ENCODE results near the gene SNCB.

GRCh38 chr5:176612855-176613254, 17.5 kb downstream of the SNCB start:
- TF ChIP-seq YY1 (IDR thresholded peaks at IDR 0.05; ENCODE audit: low read depth): no peak
- no peak for TF ChIP-seq TAF1 (IDR thresholded peaks at IDR 0.05; ENCODE audit: low read depth)
- TF ChIP-seq MAX (IDR thresholded peaks at IDR 0.05): no peak
